Activated CD8-positive, alpha-beta memory T cell treated with anti-CD3 and anti-CD28 coated beads, Interleukin-2, amount 50 U/mL, for 24 hours (primary cell): ENCODE measurements around the gene NFIA.

Experiments used
- DNase-seq: peaks from one replicate; pipeline ENCODE4 v3.0.0-alpha.2; 2020; ENCODE audit errors: extremely low read depth

Gene NFIA

DNA sequence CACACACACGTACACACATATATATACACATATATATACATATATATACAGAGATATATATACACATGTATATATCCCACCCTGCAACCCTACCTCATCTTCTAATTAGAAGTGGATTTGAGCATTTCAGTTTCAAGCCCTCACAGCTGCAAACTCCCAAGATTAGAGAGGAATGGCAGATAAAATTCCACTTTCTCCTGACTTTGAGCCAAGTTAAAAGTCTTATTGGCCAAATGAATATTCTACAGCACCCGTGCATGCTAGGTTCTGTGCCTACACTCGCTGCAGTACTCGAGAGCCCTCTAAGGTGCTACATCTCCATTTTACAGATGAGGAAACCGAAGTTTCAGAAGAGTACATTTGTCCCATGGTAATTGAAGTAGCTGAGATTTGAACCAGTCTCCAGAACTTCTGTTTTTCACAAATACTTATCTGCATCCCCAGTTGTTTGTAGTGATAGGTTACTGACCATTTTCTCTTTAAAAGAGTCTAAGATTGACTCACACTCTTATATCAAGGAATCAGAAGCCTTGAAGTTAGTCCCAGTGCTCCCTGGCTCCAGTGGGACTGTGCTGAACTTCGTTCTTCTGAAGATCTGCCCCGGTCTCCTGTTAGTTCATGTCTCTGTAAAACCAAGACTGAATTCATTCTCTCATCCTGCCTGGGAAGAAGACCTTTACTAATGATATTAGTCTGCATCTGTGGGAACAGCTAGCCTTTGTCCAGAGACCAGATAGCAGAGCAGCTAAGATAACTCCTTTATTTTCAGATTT lies 350.4 kb downstream of the NFIA start:
- no peak for DNase-seq

- DNase-seq = no peak
Measured at GRCh38 chr1:61433646-61434045, 351.3 kb downstream of the NFIA start.

GRCh38 chr1:61434276-61434675 lies 351.9 kb downstream of the NFIA start:
- DNase-seq = no peak

DNA sequence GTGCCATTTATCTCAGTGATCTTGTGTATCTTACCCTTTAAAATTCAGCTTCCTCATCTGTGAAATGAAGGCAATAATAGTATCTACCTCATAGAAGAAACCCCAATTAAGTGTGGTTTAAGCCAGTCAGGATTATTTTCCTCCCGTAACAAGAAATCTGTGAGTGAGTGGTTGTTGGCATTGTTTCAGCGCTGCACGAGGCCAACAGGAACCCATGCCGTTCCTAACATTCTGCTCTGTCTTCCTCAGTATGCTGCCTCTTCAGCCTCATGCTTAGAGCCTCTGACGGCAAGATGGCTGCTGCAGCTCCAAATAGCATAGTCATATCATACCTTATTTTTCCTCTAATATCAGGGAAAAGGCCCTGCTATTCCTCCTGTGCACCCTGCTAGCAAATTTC lies 352.9 kb downstream of the NFIA start:
- no peak for DNase-seq

DNA sequence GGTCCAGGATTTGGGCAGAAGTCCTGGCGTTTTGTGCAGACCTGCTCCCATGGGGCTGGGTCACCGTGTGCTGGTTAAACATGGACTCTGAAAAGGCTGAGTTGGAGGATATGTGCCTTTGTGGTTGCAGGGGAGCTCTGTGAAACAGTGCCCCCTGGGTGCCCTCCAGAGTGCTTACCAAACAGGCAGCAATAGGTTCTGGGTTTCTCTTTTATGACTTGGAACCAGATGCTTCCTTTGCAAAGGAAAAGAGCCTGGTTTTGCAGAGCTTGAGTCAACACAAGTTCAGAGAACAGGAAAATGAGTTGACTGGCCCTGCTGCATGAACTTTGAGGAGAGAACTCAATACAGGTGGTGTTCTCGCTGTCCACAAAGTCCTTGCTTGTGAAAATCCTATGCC lies 353.7 kb downstream of the NFIA start:
- DNase-seq = no peak

DNA sequence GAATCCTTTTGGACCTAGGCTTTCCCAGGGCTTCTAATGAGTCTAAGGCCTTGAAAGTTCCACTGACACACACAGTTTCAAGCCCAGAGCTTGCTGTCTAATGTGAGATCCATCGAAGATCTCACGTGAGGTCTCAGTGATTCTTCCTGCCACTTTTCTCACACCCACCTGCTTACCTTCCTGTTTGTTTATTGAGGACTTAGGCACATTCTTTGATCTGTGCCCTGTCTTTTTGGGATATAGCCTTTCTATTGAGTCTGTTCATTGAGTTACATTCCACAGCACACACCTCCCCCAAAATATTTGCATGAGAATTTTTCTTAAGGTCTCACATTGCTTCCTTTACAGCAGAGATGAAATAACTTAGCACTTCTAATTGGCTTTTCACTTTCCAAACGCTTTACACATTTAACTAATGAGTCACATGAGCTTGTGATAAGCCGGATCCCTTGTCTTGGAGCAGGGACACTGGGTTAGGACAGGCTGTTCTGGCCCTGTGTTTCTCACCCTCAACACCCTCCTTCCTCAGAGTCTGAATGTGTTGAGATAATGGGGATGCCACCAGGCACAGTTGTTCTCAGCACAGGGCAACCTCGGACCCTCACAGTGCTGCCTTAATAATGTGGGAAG lies 354.2 kb downstream of the NFIA start:
- no peak for DNase-seq

- no peak for DNase-seq
Measured at GRCh38 chr1:61439234-61439633, 356.9 kb downstream of the NFIA start.

GRCh38 chr1:61441723-61442262 lies 359.4 kb downstream of the NFIA start:
- DNase-seq = no peak

- DNase-seq = no peak
Measured at GRCh38 chr1:61442544-61442943, 360.2 kb downstream of the NFIA start.

DNA sequence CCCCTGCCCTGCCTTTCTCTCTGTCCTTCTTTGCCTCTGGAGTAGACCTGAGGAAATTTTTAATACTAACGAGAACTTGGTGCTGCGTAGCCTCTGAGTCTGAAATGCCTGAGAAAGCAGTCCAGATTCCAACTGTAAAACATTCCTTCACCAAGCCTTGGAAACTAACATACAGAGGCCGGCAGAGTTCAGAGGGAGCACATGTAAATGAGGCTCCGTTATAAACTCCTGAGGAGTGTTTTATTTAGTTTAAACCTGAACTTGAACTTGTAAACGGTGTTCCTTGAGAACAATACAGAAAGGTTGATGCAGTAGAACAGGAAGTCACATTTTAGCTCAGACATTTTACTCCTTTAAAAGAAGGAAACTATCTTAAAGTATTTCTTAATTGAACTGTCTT lies 361.9 kb downstream of the NFIA start:
- no peak for DNase-seq

DNA sequence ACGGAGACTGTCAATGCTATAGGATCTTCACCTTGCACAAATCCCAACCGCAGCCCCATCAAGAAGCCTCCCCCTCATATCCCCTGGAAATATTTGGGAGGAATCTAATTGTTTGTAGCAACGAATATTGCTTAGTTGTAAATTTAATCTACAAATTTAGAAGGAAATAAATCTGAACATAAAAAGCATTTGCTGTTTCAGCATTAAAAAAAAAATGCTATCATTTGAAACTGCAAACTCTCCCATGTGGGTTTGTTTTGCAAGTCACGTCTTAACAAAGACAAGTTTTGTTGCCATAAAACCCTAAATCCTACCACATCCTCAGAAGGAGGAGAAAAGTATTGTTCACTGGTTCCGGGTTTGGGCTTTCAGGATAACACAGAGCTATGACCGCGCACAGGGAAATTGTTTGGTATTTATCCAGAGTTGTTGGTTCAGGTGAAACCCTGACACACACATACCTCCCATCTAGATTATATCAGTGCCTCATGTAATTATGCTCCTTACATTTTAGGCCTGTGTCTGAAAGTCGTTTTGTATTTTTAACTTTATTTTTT lies 363.0 kb downstream of the NFIA start:
- DNase-seq = no peak

DNA sequence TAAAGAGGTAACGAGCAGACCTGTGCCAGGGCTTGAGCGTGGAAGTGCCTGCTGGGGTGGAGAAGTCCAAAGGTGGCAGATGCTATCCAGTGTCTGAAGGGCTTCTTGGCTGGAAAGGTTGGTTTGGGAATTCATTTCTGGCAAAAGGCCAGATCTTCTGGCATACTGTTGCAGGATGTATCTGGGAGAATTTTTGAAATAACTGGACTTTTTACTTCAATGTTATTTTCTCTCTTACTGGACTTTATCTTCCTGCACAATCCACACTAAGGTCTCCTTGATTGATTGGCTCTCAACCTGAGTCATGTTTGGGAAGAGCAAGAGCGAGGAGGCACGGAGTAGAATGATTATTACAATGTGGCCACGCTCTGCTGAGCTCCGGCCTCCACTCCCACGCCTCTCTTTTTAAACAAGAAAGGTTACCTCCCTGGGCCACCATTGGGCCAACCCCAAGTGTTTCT lies 364.2 kb downstream of the NFIA start:
- no peak for DNase-seq

- no peak for DNase-seq
Measured at GRCh38 chr1:61447106-61447967, 365.0 kb downstream of the NFIA start.

GRCh38 chr1:61447968-61448430 lies 365.6 kb downstream of the NFIA start:
- DNase-seq = no peak

GRCh38 chr1:61448914-61449313 lies 366.6 kb downstream of the NFIA start:
- DNase-seq = no peak

- no peak for DNase-seq
Measured at GRCh38 chr1:61449410-61449809, 367.0 kb downstream of the NFIA start.

GRCh38 chr1:61450454-61450853 lies 368.1 kb downstream of the NFIA start:
- DNase-seq = no peak

DNA sequence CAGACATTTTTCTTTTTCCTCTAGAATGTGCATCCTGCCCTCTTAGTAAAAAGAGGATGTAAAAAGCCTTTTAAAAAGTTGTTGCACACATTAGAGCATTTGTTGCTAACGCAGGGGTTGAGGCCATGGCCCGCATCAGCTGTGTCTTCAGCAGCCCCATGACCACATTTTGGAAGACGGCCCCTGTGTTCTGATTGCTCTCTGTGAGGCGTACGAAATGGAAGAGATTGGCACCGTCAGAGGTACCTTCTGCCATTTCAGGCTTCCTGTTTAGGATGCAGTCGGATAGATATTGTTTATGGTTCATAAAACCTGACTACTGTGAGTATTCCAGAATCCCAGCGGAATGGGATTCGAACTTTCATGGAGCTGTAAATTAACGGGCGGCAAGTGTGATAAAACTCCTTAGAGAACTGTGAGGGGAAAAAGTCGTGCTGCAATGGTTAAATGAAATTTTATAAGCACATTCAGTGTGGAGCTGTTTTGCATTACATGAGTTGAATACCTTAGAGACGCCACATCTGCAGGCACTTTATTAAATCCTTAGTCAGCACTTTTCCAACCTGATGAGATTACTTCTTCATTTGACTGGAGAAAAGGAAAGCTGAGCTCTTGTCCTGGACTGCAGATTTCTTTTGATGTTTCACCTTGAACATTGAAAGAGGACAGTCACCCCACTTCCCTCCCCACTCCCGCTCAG lies 368.7 kb downstream of the NFIA start:
- no peak for DNase-seq

DNA sequence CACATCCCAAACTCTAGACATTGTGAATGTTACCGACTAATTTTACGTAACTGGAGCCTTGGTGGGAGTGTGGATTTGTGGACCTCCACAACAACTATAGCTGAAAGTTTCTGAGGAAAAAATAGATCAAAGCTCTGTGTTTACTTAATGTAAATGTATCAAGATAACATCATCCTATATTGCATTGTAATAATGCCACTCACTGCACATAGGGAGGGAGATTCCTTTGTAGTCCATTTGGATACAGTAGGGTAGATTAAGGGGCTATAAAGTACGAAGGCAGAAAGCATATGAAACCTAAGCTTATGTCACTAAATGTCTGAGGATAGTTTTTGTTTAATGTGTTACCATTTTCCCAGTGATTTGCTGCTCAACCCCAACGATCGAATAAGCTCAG lies 369.2 kb downstream of the NFIA start:
- no peak for DNase-seq

DNA sequence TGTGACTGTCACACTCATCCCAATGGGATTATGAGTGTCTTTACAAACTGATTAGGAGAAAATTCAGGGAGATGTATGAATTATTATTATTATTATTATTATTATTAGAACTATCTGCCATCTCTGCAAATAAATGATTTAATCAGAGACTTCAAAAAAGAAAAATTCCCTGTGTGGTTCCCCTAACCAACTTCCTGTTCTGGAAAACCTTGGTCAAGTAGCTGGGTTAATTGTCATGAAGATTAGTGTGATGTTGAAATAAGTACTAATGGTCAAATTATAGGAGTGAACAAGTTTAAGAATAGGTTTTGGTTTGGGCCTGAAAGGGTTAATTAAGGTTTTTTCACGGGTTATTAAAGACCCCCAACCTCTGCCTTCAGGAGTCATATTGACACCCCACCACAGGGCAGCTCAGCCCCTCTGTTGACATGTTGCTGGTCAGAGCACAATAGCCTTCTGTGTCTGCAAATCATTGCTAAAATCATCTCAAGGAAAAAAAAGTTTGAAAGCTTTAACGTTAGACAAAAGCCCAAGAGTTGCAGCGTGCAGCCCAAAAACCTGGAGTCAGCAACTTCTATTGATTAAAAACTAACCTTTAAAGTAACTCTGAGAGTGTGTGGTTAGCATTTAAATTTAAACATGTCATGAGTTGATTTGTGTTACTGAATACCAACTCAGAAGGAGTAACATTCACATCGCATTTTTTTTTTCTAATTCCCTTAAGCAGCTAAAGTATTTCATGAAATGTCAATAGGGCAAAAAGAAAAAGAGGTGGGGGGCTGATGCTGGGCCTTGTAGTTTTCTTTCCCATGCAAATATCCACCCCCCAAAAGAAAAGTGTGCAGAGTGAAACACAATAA lies 370.0 kb downstream of the NFIA start:
- no peak for DNase-seq
